ENCODE data around the gene SPRY4.

- TF ChIP-seq EZH2phosphoT487 (IDR thresholded peaks at IDR 0.05; ENCODE audit: borderline replicate concordance, low read length): no peak
- TF ChIP-seq, protein P1, sequence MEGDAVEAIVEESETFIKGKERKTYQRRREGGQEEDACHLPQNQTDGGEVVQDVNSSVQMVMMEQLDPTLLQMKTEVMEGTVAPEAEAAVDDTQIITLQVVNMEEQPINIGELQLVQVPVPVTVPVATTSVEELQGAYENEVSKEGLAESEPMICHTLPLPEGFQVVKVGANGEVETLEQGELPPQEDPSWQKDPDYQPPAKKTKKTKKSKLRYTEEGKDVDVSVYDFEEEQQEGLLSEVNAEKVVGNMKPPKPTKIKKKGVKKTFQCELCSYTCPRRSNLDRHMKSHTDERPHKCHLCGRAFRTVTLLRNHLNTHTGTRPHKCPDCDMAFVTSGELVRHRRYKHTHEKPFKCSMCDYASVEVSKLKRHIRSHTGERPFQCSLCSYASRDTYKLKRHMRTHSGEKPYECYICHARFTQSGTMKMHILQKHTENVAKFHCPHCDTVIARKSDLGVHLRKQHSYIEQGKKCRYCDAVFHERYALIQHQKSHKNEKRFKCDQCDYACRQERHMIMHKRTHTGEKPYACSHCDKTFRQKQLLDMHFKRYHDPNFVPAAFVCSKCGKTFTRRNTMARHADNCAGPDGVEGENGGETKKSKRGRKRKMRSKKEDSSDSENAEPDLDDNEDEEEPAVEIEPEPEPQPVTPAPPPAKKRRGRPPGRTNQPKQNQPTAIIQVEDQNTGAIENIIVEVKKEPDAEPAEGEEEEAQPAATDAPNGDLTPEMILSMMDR (IDR thresholded peaks at IDR 0.05; ENCODE audit: low read depth, low read length, poor library complexity, severe bottlenecking): no peak
Measured at GRCh38 chr5:142263346-142263745, 61.5 kb downstream of the SPRY4 start.
